HG03575 (cell line): ENCODE data around the gene FIGN.

Experiments used
- ATAC-seq: cut with Tn5 transposase; IDR thresholded peaks from one replicate; pipeline ENCODE4 v1.9.1; 2021; ENCODE audit not compliant: unreplicated experiment, insufficient number of reproducible peaks, low FRiP score; ENCODE audit errors: extremely low read depth

The FIGN gene

DNA sequence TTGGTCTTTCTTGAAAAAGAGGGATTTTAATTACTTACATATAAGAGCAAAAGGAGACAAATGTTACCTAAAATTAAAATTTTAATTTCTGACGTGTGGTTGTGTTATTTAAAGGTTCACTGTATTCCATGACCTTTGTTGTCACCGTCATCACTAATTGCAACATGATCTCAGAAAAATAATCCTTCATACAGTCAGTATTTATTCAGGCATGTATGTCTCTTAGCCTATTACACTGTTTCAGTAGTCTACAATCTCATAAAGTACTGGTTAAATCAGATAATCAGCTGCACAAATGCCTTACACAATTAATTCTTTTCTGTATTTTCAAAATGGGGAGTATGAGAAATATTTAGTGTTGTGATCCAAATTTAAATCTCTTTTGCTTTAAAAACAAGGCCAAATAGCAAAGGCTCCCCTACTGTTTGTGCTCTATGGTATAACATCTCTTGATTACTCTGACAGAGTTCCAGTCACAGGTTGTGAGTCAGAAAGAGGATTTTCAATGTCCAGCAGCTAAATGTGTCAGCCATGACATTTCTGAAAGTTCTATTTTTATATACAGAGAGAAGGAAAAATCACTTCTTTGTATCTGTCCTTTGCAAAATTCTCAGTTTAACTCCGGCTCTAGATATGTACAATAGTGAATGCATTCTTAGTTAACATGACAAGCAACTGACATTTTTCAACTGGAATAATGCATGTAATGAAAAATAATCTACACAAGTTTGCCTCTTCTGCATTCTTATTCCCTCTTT is 184.0 kb downstream of the FIGN start:
- ATAC-seq: no peak

DNA sequence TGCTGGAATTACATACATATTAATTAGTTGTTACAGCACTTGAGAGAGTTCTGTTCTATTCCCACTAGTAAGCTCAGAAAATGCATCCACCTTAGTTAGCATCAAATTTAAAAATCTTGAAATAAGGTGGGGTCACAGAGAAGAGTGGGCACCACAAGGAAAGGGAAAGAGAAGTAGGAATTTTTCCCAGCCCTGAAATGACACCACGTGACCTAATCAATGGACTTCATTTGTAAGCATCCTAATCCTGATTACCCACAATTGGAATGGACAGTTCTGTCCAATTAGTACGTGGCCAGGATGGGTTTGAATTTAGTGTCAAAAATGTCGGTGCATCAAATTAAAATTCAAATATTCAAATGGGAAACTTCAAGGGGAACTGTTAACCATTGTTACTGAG is 186.8 kb downstream of the FIGN start:
- ATAC-seq: no peak
